Measurements from ENCODE around the gene SLC25A17.
"Not testable (repeated sequence)": the region's sequence is repeated elsewhere in the genome, so short reads cannot be mapped to it uniquely, and the experiment has no call there.

The SLC25A17 gene

GRCh38 chr22:40751250-40751649 is 67.9 kb downstream of the SLC25A17 start:
- DNase-seq, result no peak

DNA sequence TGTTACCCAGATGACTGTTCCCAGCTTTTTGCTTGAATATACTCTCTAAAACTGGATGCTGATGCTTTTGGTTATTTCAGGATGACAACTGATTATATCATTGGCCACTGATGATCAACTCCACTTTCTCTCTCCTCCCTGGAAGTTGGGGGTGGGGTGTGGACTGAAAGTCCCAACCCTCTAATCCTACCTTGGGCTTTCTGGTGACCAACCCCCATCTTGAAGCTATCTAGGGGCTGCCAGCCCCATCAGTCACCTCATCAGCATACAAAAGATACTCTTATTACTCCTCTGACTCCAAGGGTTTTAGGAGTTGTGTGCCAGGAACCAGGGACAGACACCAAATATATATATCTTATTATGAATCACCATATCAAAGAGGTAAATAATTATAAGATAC is 69.3 kb downstream of the SLC25A17 start:
- DNase-seq, result no peak

- DNase-seq, result no peak
These were observed 70.5 kb downstream of the SLC25A17 start for GRCh38 chr22:40748388-40749355.

DNA sequence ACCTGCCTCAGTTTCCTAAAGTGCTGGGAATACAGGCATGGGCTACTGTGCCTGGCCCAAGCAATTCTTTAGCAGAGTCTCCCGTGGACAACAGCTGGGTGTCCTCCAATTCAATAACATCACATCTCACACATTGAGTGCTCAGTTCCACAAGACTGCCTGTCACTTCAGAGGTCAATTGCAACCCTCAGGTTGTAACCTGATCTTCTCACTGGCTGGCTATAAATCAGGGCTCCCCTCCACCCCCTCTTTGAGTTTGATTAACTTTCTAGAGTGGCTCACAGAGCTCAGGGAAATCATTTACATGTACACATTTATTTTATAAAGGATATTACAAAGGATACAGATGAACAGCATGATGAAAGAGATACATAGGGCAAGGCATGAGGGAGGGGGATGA is 71.8 kb downstream of the SLC25A17 start:
- no peak for DNase-seq

DNA sequence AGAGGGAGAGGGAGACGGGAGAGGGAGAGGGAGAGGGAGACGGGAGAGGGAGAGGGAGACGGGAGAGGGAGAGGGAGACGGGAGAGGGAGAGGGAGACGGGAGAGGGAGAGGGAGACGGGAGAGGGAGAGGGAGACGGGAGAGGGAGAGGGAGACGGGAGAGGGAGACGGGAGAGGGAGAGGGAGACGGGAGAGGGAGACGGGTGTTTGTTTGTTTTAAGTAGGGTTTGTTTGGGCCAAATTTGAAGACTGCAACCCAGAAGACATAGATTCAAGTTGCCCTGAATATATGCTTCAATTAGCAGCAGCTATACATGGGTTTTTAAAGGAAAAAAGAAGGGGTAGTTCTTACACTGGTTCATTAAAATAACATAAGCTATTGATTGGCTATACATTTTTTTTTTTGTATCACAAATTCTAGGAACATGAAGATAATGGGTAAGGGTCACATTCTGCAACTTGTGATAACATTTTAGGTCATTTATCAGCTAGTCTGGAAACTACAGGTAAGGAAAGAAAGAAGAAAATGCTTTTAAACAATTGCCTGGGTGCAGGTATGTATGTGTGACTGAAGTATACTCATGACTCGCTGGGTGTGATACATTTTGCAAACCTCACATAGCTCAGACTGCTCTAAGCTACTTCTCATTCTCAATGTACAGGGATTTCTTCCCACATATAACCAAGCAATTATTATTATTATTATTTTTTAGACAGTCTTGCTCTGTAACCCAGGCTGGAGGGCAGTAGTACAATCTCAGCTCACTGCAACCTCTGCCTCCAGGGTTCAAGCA is 72.5 kb downstream of the SLC25A17 start:
- no peak for DNase-seq

- DNase-seq, result no peak
These were observed 75.4 kb downstream of the SLC25A17 start for GRCh38 chr22:40743768-40744167.

DNA sequence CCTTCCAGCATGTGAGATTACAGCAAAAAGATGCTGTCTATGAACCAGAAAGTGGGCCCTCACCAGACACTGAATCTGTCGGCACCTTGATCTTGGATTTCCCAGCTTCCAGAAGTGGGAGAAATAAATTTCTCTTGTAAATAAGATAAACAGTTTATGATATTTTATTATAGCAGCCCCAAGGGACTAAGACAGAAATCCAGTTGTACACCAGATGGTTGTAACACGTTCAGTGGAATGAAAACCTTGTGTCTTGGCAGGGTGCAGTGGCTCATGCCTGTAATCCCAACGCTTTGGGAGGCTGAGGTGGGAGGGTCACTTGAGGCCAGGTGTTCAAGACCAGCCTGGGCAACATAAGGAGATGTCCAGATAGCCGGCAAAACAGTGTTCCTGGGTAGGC is 78.0 kb downstream of the SLC25A17 start:
- no peak for DNase-seq

DNA sequence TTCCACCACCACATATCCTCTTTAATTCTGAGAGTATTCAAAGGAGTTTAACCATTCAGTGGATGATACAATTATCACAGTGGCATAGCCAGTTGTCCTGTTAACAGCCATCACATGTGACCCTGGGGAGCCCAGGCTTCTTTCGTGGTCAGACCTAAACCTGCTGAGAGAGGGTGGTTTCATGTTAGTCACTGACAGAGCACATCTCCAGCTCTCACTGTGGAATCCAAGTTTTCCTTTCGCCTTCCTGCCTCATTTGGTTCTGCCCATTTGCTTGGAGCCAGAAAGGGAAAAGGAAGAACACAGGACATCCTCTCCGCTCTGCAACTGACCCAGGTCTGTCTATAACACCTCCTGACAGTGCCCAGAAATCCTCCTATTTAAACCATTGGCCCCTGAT is 79.4 kb downstream of the SLC25A17 start:
- no peak for DNase-seq

DNA sequence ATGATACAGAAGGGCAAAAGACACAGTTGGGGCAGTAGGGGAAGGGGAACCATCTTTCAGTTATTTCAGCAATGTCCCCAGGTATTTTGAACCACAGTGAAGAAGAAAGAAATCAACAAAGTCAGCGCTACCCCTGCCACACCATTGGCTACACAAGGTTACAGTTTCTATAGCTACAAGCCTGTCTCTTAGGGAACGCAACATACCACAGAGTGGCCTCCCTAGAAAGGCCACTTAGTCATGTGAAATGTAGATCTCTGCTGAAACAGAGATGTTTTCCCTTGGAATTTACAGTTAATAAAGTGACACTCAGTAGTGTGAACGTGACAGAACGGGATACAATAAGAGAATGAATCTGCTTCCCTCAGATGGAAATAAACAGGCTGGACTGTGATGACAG is 85.2 kb downstream of the SLC25A17 start:
- DNase-seq, result no peak

GRCh38 chr22:40732999-40733292 is 86.2 kb downstream of the SLC25A17 start:
- DNase-seq, result no peak

DNA sequence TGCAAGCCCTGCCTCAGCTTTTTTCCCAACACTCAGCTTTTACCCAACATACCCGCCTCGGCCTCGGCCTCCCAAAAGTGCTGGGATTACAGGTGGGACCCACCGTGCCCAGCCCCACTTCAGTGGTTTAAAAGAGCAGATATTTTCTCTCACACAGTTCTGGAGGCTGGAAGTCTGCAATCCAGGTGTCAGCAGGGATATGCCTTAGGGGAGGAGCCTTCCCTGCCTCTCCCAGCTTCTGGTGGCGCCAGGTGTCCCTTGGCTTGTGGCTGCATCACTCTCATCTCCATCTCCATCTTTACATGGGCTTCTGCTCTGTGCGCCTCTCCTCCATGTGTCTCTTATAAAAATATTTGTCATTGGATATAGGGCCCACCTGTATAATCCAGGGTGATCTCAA is 89.9 kb downstream of the SLC25A17 start:
- no peak for DNase-seq

- DNase-seq, result peak; percentile 45
These were observed 90.4 kb downstream of the SLC25A17 start for GRCh38 chr22:40728731-40729189.

GRCh38 chr22:40727964-40728615 is 91.1 kb downstream of the SLC25A17 start:
- DNase-seq, result no peak

DNA sequence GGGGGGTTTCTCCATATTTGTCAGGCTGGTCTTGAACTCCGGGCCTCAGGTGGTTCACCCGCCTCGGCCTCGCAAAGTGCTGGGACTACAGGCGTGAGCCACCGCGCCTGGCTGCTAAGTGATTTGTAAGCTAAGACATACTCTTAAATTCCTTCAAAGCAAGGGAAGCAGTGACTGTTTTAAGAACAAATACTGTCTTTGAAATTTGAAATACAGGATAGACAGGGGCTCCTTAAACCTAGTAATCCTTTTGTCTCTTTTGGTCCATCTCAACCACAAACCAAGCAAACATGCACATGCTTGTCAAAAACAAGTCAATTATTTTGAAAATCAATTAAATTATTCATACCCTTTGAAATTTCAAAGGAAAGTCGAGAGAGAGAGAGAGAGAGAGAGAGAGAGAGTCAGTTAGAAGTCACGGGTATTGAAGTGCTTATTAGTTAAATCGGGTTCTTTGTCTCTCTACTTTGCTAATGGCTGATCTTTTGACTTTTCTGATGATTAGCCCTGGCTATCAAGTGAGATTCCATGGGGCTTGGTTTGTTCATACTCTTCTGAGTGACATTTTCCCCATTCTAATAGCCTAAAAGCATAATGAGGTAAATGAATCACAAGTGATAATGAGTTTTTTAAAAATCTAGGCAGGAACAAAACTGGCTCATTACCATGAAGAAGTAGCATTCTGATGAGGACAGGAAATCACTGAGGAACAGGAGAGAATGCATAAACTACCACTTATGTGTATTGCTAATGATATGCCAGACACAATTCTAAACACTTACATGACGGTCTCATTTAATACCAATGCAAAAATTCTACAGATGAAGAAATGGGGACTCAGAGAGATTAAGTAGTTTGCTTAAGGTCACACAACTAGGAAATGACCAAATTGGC is 91.8 kb downstream of the SLC25A17 start:
- no peak for DNase-seq

- DNase-seq, result no peak
These were observed 92.6 kb downstream of the SLC25A17 start for GRCh38 chr22:40726514-40726913.

DNA sequence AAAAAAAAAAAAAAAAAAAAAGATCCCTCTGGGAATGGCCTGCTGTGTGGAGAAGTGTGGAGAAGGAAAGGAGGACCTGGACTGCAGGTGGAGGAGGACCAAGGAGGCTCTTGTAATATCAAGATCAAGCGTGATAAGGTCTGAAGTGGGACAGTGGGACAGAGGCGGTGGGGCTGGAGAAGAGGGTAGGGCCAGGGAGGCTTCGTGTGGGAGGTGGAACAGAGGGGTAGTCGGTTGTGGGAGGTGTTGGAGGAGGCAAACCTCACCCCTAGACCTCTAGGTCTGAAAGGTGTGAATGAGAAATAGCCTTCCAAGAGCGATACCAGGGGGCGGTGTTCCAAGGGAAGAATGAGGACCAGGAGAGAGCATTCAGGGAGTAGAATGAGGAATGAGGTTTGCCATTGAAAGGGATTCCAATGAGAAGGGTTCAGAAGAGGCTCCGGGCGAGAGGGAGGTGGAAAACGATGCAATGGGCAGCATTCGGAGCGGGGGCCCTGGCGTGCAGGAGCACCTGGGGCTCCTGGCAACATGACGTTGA is 95.7 kb downstream of the SLC25A17 start:
- DNase-seq, result no peak

DNA sequence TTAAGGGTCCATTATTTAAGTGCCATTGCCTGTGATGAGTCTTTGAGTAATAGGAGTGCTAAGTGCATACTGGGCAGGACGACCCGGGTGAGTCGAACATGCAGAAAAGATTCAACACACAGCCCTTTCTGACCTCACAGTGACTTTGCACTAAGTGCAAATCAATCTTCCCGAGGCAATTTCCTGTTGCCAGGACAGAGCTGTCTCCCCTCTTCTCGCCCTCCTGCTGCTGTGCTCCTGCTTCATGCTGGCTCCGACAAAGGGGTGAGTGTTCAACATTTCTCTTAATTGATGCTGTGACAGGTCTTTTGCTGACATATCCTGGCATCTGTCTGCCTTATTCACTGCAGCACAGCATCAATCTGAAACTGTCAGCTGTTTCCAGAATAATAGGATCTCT is 97.9 kb downstream of the SLC25A17 start:
- DNase-seq, result no peak

- no peak for DNase-seq
These were observed 98.4 kb downstream of the SLC25A17 start for GRCh38 chr22:40720538-40721256.

- not testable (repeated sequence) for DNase-seq
These were observed 99.0 kb downstream of the SLC25A17 start for GRCh38 chr22:40720156-40720537.
